Stimulated activated naive CD8-positive, alpha-beta T cell treated with anti-CD3 and anti-CD28 coated beads, Interleukin-15, Interleukin-2, amounts not matched to agents 100 ng/mL and 50 ng/mL, for 24 hours (primary cell): Measurements from ENCODE around the gene DOP1A.
"Not testable (repeated sequence)": the region's sequence is repeated elsewhere in the genome, so short reads cannot be mapped to it uniquely, and the experiment has no call there.

Experiments used
- H3K27ac Mint-ChIP-seq: one replicate; pipeline ENCODE4 v1.8.0; 2021; ENCODE audit warnings: mild to moderate bottlenecking, mixed read lengths
- H3K27me3 Mint-ChIP-seq: one replicate; pipeline ENCODE4 v1.8.0; 2021; ENCODE audit warnings: mixed read lengths
- H3K36me3 Mint-ChIP-seq: one replicate; pipeline ENCODE4 v1.8.0; 2021; ENCODE audit warnings: low read depth, mixed read lengths
- H3K4me1 Mint-ChIP-seq: one replicate; pipeline ENCODE4 v1.8.0; 2021; ENCODE audit warnings: low read depth, mixed read lengths
- H3K4me3 Mint-ChIP-seq: one replicate; pipeline ENCODE4 v1.8.0; 2021; ENCODE audit warnings: mild to moderate bottlenecking, mixed read lengths
- H3K9me3 Mint-ChIP-seq: one replicate; pipeline ENCODE4 v1.8.0; 2021; ENCODE audit warnings: mixed read lengths

Gene DOP1A

GRCh38 chr6:83160167-83160566 lies 92.7 kb downstream of the DOP1A start:
- Mint-ChIP-seq H3K9me3 (no peaks in the 10 kb centered on the region), H3K4me3 (no peak overlapping the region), H3K27ac (no peak overlapping the region), H3K36me3 (peaks cover 47% of the 10 kb centered on the region), H3K4me1 (no peaks in the 10 kb centered on the region), H3K27me3 (no peaks in the 10 kb centered on the region)

DNA sequence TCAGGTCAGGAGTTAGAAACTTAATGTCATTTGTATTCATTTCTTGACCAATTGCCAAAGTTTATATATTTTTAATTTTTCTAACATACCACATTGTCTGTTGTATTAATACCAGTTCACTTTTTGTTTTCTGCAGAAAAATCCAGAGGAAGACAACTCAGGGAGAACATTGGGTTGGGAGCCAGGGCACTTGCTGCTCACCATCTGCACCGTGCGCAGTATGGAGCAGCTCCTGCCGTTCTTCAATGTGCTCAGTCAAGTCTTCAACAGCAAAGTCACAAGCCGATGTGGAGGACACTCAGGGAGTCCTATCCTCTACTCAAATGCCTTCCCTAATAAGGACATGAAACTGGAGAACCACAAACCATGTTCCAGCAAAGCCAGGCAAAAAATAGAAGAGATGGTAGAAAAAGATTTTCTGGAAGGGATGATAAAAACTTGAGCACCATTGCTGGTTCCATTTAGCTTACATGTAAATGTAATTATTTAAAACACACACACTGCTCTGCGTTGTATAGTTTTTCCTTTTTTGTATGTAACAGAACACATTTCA lies 100.3 kb downstream of the DOP1A start:
- no peaks in the 10 kb centered on the region for H3K9me3 Mint-ChIP-seq
- no peak overlapping the region for H3K27ac Mint-ChIP-seq
- peaks cover 59% of the 10 kb centered on the region for H3K36me3 Mint-ChIP-seq
- no peaks in the 10 kb centered on the region for H3K4me1 Mint-ChIP-seq
- no peak overlapping the region for H3K4me3 Mint-ChIP-seq
- no peaks in the 10 kb centered on the region for H3K27me3 Mint-ChIP-seq

DNA sequence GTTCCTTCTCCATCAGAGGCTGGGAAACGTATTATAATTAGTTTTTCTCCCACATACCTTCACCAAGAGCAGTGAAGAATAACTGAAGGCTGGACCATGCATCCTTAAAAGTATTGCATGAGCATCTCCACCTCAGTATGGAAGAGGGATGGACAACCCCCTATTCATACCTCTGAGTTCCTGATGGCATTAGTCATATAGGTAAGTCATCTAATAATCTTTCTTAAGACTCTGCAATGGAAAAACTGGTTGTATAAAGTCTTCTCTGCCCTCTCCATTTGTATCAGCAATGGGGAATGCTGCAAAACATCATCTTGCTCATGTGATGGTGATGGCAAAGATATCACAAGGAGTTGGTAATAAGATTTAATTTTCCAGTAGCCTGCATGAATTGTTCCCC lies 101.1 kb downstream of the DOP1A start:
- H3K4me1 Mint-ChIP-seq = no peaks in the 10 kb centered on the region
- no peaks in the 10 kb centered on the region for H3K9me3 Mint-ChIP-seq
- no peaks in the 10 kb centered on the region for H3K27me3 Mint-ChIP-seq
- peaks cover 59% of the 10 kb centered on the region for H3K36me3 Mint-ChIP-seq
- no peak overlapping the region for H3K4me3 Mint-ChIP-seq
- H3K27ac Mint-ChIP-seq = peak overlapping the region; percentile 16

DNA sequence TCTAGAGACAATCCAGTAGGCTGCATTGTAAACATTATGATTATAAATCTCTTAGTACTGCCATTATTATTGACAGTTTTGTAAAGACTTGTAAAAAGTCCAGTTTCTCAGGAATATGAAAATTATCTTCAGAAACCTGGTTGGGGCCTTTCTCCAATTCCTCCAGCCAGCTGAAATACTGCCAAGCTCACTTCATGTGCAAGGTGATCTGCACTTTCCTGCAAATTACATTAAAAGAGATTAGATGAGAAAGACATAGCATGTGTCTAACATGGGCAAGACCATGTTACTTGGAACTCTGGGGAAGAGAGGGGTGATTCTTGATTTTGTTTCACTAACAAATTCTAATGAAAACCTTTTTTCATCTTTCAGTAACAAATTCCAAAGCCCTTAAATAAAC lies 101.6 kb downstream of the DOP1A start:
- H3K27me3 Mint-ChIP-seq = no peaks in the 10 kb centered on the region
- H3K4me1 Mint-ChIP-seq = no peaks in the 10 kb centered on the region
- H3K4me3 Mint-ChIP-seq = no peak overlapping the region
- peaks cover 60% of the 10 kb centered on the region for H3K36me3 Mint-ChIP-seq
- H3K27ac Mint-ChIP-seq = no peak overlapping the region
- no peaks in the 10 kb centered on the region for H3K9me3 Mint-ChIP-seq

DNA sequence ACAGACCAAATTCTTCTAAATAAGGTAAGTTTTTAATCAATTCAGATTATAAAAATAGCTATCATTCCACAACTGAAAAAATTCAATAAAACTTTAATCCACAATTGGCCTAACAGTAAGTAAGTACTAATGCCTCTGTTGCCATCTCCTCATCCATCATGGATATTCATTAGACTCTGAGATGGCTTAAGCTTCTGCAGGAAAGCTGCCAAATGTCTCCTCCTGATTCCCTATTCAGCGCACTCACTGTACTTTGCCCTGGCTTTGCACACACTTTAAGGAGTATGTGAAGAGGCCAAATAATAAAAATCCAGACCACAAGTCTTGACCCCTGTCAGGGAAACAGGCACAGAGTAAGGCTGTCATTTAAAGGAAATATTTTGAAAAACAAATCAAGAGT lies 102.0 kb downstream of the DOP1A start:
- Mint-ChIP-seq H3K27ac (no peak overlapping the region), H3K4me1 (no peaks in the 10 kb centered on the region), H3K9me3 (no peaks in the 10 kb centered on the region), H3K27me3 (no peaks in the 10 kb centered on the region), H3K4me3 (no peak overlapping the region), H3K36me3 (peaks cover 61% of the 10 kb centered on the region)

- Mint-ChIP-seq H3K36me3 (peaks cover 42% of the 10 kb centered on the region), H3K9me3 (no peaks in the 10 kb centered on the region), H3K4me1 (no peaks in the 10 kb centered on the region), H3K27ac (peak overlapping the region; percentile 22), H3K27me3 (no peaks in the 10 kb centered on the region), H3K4me3 (no peak overlapping the region)
These were observed 108.8 kb downstream of the DOP1A start for GRCh38 chr6:83176246-83176645.

GRCh38 chr6:83180426-83180950 lies 113.0 kb downstream of the DOP1A start:
- H3K27ac Mint-ChIP-seq = no peak overlapping the region
- H3K27me3 Mint-ChIP-seq = no peaks in the 10 kb centered on the region
- no peaks in the 10 kb centered on the region for H3K9me3 Mint-ChIP-seq
- peaks cover 61% of the 10 kb centered on the region for H3K36me3 Mint-ChIP-seq
- H3K4me1 Mint-ChIP-seq = no peaks in the 10 kb centered on the region
- no peak overlapping the region for H3K4me3 Mint-ChIP-seq

DNA sequence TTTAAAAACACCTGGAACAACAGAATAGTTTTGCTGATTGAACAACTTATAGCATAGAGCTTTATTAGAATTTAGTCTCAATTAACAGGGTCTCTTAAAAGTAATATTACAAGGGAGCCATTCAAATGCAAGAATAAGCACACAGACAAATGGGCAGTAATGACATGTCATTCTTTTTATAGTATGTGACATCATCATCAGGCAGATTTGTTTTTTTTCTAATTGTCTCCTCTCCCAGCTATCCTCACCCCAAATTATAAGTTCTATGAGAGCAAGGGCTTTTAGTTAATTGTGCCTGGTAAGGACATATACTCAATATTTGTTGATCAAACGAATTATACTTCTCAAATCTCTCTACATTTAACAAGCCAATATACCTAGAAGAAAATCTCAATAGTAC lies 114.6 kb downstream of the DOP1A start:
- no peak overlapping the region for H3K4me3 Mint-ChIP-seq
- H3K9me3 Mint-ChIP-seq = no peaks in the 10 kb centered on the region
- H3K36me3 Mint-ChIP-seq = peaks cover 61% of the 10 kb centered on the region
- no peaks in the 10 kb centered on the region for H3K27me3 Mint-ChIP-seq
- H3K4me1 Mint-ChIP-seq = no peaks in the 10 kb centered on the region
- H3K27ac Mint-ChIP-seq = no peak overlapping the region

GRCh38 chr6:83183082-83183828 lies 115.8 kb downstream of the DOP1A start:
- H3K27me3 Mint-ChIP-seq = no peaks in the 10 kb centered on the region
- no peak overlapping the region for H3K27ac Mint-ChIP-seq
- no peak overlapping the region for H3K4me3 Mint-ChIP-seq
- no peaks in the 10 kb centered on the region for H3K9me3 Mint-ChIP-seq
- H3K36me3 Mint-ChIP-seq = peaks cover 56% of the 10 kb centered on the region
- H3K4me1 Mint-ChIP-seq = no peaks in the 10 kb centered on the region

GRCh38 chr6:83185096-83185495 lies 117.6 kb downstream of the DOP1A start:
- Mint-ChIP-seq H3K4me3 (no peak overlapping the region), H3K27me3 (no peaks in the 10 kb centered on the region), H3K27ac (no peak overlapping the region), H3K4me1 (peaks cover 4% of the 10 kb centered on the region), H3K9me3 (no peaks in the 10 kb centered on the region), H3K36me3 (peaks cover 64% of the 10 kb centered on the region)

DNA sequence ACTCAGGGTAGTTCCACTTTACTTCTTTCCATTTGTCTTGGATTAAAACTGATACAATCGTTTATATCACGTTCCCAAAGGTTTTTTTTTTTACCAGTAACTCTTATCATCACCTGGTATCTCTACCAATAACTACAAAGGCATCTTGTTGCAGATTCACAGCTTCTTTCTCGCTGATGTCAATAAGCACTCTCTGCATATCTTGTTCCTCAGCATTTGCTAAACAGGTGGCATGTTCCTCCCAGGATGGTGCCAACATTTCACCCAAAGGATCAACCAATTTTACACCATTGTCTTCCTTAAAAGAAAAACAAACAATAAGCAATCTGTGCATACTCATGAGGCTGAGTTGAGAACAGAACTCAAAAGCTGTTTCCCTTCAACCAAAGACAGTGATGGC lies 121.0 kb downstream of the DOP1A start:
- Mint-ChIP-seq H3K27me3 (no peaks in the 10 kb centered on the region), H3K4me1 (peaks cover 22% of the 10 kb centered on the region), H3K27ac (no peak overlapping the region), H3K36me3 (peaks cover 55% of the 10 kb centered on the region), H3K9me3 (no peaks in the 10 kb centered on the region), H3K4me3 (no peak overlapping the region)

DNA sequence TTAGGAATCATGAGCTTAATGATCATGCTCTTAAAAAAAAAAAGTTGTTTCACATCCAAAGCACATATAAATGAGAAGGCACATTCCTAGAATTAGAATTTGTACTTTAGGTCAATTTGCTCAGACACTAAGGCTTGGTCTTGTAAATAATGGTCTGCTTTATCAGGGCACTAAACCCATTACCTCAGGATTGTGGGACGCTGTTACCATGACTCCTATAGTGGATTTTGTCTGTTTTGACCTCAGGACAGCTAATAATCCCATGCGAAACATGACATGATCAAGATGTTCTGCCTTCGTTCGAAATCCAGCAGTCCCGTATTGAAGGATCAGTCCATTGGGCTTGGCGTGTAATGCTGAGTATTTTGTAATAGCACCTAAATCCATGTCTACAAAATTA lies 123.2 kb downstream of the DOP1A start:
- Mint-ChIP-seq H3K27ac (no peak overlapping the region), H3K4me3 (no peak overlapping the region), H3K9me3 (no peaks in the 10 kb centered on the region), H3K27me3 (no peaks in the 10 kb centered on the region), H3K4me1 (peaks cover 34% of the 10 kb centered on the region), H3K36me3 (peaks cover 36% of the 10 kb centered on the region)

DNA sequence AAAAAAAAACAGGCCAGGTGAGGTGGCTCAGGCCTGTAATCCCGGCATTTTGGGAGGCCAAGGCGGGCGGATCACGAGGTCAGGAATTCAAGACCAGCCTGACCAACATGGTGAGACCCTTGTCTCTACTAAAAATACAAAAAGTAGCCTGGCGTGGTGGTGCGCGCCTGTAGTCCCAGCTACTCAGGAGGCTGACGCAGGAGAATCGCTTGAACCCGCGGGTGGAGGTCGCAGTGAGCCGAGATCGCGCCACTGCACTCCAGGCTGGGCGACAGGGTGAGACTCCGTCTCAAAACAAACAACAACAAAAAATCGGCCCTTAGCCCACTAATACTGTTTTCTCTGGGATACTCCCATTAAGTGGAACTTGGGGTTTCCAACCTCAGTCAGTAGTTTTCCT lies 124.5 kb downstream of the DOP1A start:
- not testable (repeated sequence) for H3K9me3 Mint-ChIP-seq, H3K27me3 Mint-ChIP-seq
- Mint-ChIP-seq H3K27ac (peak overlapping the region; percentile 95), H3K4me3 (peak overlapping the region; percentile 97), H3K36me3 (peaks cover 34% of the 10 kb centered on the region), H3K4me1 (peaks cover 34% of the 10 kb centered on the region)

GRCh38 chr6:83192456-83192855 lies 125.0 kb downstream of the DOP1A start:
- H3K4me1 Mint-ChIP-seq = peaks cover 34% of the 10 kb centered on the region
- no peaks in the 10 kb centered on the region for H3K27me3 Mint-ChIP-seq
- peak overlapping the region; percentile 97 for H3K4me3 Mint-ChIP-seq
- H3K27ac Mint-ChIP-seq = peak overlapping the region; percentile 95
- H3K9me3 Mint-ChIP-seq = no peaks in the 10 kb centered on the region
- peaks cover 34% of the 10 kb centered on the region for H3K36me3 Mint-ChIP-seq

DNA sequence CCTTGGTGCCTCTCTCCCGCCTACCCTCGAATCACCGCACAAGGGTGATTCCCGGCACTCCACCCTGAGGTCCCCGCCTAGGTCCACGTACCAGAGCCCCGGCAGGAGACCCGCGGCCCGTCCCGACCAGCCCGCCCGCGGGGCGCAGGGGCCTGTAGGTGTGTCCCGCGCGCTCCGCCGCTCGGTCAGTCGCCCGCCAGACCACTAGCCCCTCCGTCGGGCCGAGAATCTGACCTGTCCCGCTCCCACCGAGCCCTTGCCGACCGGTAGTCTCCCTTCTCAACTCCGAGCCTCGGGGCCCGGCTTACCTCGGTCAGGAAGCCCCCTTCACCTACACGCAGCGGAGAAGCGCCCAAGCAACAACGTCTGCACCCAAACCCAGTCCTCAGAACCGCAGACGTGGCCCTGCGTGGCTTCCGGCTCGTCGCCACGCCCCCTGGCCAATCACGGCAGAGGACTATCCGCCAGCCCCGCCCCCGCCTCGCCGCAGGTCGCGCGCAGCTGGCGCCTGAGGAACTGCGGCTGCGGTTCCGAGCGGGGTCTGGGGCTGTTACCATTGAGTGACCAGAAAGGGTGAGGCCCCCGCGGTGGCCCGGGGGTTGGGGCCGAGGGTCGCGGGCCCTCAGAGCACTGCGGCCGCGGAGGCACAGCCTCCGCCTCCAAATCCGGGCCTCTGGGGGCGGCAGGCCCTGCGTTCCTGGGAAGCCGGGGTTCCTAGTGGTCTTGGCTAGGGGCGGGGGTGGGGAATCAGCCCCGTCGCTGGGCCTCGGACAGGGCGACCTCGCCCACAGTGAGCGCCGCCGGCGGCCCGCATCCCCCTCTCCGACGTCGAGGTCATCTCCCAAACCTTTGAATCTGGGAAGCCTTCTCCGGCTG lies 125.6 kb downstream of the DOP1A start, which contains the start of the genes PGM3 and RWDD2A:
Gene PGM3 (minus strand): TSS at position 395 of the 876 bp plus-strand sequence. CDS start 2,253 bp downstream, outside the sequence.
Gene RWDD2A (plus strand): TSS at position 487 of the 876 bp plus-strand sequence. CDS start 1,095 bp downstream, outside the sequence.
- H3K27ac Mint-ChIP-seq = peak within 1 kb of the TSS; percentile 95
- H3K36me3 Mint-ChIP-seq = peaks cover 33% of the 10 kb centered on the region
- peaks cover 34% of the 10 kb centered on the region for H3K4me1 Mint-ChIP-seq
- H3K9me3 Mint-ChIP-seq = no peaks in the 10 kb centered on the region
- peak within 1 kb of the TSS; percentile 97 for H3K4me3 Mint-ChIP-seq
- no peaks in the 10 kb centered on the region for H3K27me3 Mint-ChIP-seq
